Activated naive CD4-positive, alpha-beta T cell treated with anti-CD3 and anti-CD28 coated beads, Interleukin-2, amount 10 ng/mL, durations not matched to agents 7 days and 5 days (primary cell): ENCODE measurements around the gene CNPY1.

Experiments used
- CTCF ChIA-PET: fragments of 350-600 bp; sonication (Branson Sonifier 250); formaldehyde crosslinking; loops from one replicate; lab custom pipeline; 2021; ENCODE audit warnings: antibody characterized with exemption; lab: Charles Lee
- DNase-seq: peaks from one replicate; pipeline ENCODE4 v3.0.0-alpha.2; 2020
- H3K27ac Mint-ChIP-seq: one replicate; pipeline ENCODE4 v1.8.0; 2021; ENCODE audit warnings: mild to moderate bottlenecking, moderate library complexity, mixed read lengths
- H3K27me3 Mint-ChIP-seq: one replicate; pipeline ENCODE4 v1.8.0; 2021; ENCODE audit warnings: mild to moderate bottlenecking, mixed read lengths
- H3K36me3 Mint-ChIP-seq: one replicate; pipeline ENCODE4 v1.8.0; 2021; ENCODE audit warnings: mixed read lengths
- H3K4me1 Mint-ChIP-seq: one replicate; pipeline ENCODE4 v1.8.0; 2021; ENCODE audit warnings: mixed read lengths
- H3K4me3 Mint-ChIP-seq: one replicate; pipeline ENCODE4 v1.8.0; 2021; ENCODE audit warnings: mild to moderate bottlenecking, moderate library complexity, mixed read lengths
- H3K9me3 Mint-ChIP-seq: one replicate; pipeline ENCODE4 v1.8.0; 2021; ENCODE audit warnings: mixed read lengths

The CNPY1 gene

GRCh38 chr7:155464948-155465739, 81.2 kb downstream of the CNPY1 start:
- CTCF ChIA-PET: interaction anchor here (0.8 to 1.1 kb wide), 2 partner anchors 10 to 18 kb away, joined by 3 read pairs; no protein-coding TSS in a partner anchor
- Mint-ChIP-seq H3K4me3 (no peak overlapping the region), H3K27me3 (peaks cover 100% of the 10 kb centered on the region), H3K9me3 (no peaks in the 10 kb centered on the region), H3K27ac (no peak overlapping the region), H3K4me1 (peaks cover 9% of the 10 kb centered on the region), H3K36me3 (no peaks in the 10 kb centered on the region)
- DNase-seq: no peak

GRCh38 chr7:155464183-155464582, 82.2 kb downstream of the CNPY1 start:
- H3K4me1 Mint-ChIP-seq: peaks cover 10% of the 10 kb centered on the region
- no peak for DNase-seq
- CTCF ChIA-PET: no interaction called here
- no peaks in the 10 kb centered on the region for H3K9me3 Mint-ChIP-seq
- H3K27ac Mint-ChIP-seq: no peak overlapping the region
- H3K36me3 Mint-ChIP-seq: no peaks in the 10 kb centered on the region
- peaks cover 100% of the 10 kb centered on the region for H3K27me3 Mint-ChIP-seq
- no peak overlapping the region for H3K4me3 Mint-ChIP-seq

DNA sequence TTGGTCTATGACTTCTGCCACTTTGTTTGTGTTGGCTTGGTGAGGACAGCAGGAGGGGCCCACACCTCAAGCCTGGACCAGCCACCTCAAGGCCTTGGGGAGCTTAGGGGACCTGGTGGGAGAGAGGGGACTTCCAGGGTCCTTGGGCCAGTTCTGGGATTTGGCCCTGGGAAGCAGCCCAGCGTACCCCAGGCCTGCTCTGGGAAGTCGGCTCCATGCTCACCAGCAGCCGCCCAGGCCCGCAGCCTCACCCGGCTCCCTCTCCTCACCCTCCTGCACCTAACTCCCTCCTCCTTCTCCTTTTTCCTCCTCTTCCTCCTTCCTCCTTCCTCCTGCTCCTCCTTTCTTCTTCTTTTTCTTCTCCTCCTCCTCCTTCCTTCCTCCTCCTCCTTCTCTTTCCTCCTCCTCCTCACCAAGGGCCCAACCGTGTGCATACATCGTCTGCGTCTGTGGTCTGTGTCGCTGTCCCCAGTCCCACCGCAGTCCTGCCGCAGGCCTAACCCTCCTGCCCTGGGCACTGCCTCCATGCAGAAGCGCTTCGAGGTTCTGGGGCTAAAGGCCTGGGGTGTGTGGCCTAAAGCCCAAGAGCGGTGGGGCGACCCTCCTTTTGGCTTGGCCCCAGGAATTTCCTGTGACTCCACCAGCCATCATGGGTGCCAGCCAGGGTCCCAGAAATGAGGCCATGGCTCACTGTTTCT, 83.1 kb downstream of the CNPY1 start:
- Mint-ChIP-seq H3K4me1 (peaks cover 11% of the 10 kb centered on the region), H3K27me3 (peaks cover 99% of the 10 kb centered on the region), H3K36me3 (no peaks in the 10 kb centered on the region), H3K9me3 (no peaks in the 10 kb centered on the region), H3K4me3 (no peak overlapping the region), H3K27ac (no peak overlapping the region)
- CTCF ChIA-PET: interaction anchor here (0.6 to 1.2 kb wide), 2 partner anchors 83 to 808 kb away, joined by 3 to 4 read pairs; no protein-coding TSS in a partner anchor
- no peak for DNase-seq

DNA sequence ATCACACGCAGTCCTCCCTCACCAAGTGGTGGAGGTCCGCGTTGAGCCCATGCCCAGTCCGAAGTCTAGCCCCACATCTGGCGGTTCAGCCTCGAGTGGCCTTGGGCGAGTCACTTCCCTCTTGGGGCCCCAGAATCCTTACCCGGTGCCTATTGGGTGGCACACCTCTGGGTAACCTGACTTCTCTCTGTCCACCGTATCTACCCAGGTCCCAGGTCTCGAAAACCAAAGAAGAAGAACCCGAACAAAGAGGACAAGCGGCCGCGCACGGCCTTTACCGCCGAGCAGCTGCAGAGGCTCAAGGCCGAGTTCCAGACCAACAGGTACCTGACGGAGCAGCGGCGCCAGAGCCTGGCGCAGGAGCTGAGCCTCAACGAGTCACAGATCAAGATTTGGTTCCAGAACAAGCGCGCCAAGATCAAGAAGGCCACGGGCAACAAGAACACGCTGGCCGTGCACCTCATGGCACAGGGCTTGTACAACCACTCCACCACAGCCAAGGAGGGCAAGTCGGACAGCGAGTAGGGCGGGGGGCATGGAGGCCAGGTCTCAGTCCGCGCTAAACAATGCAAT, 84.1 kb downstream of the CNPY1 start:
- H3K9me3 Mint-ChIP-seq: no peaks in the 10 kb centered on the region
- peaks cover 11% of the 10 kb centered on the region for H3K4me1 Mint-ChIP-seq
- DNase-seq: no peak
- peaks cover 96% of the 10 kb centered on the region for H3K27me3 Mint-ChIP-seq
- no peaks in the 10 kb centered on the region for H3K36me3 Mint-ChIP-seq
- no peak overlapping the region for H3K4me3 Mint-ChIP-seq
- H3K27ac Mint-ChIP-seq: no peak overlapping the region
- CTCF ChIA-PET: interaction anchor here (0.6 to 1.2 kb wide), 2 partner anchors 82 to 807 kb away, joined by 3 to 4 read pairs; no protein-coding TSS in a partner anchor

DNA sequence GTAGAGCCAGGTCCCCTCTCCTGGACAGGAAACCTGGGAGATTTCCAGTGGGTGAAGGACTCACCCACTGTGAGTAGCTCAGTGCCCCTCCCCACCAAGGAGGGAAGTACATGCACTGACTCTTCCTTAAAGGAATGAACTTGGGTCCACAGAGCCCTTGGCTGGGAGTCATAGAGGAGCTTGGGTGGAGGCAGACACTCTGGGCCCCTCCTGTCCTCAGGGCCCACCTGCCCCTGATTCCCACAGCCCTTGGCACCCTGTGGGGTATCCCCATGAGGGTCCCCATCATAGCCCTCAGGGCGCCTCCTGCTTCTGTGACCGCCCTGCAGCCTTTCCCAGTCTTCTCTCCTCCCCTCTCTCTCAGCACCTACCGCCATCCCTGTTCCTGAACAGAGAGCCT, 84.7 kb downstream of the CNPY1 start:
- Mint-ChIP-seq H3K27ac (no peak overlapping the region), H3K4me1 (peaks cover 16% of the 10 kb centered on the region), H3K4me3 (no peak overlapping the region), H3K27me3 (peaks cover 96% of the 10 kb centered on the region), H3K36me3 (no peaks in the 10 kb centered on the region), H3K9me3 (no peaks in the 10 kb centered on the region)
- CTCF ChIA-PET: no interaction called here
- no peak for DNase-seq

DNA sequence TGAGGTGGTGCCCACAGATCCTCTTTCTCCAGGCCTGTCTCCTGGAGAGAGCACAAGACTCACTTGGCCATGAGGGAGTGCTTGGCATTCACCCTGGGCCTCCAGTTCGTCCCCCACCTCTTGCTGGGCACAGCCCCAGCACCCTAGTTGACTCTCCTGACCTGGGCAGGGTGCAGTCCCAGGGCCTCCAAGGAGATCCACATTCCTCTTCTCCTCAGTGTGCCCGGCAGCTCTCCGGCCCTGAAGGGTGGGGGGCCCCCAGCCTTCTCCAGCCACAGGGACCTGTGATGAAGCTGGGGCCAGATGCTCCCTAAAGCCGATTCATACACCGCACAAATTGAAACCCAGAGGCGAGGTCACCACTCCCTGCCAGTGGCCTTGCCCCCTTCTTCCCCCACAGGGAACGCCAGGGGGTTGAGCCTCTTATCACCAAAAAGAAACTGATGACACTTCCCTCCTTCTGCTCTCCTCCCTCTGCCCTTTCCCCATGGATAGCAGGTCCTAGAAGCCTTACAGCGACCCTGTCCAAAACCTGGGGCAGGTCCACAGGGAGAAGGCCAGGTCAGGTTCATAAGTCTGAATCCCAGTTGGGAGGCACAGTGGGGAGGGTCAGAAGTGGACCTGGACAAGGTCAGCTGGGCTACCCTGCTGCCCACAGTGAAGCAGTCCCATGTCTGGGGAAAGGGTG, 85.3 kb downstream of the CNPY1 start:
- Mint-ChIP-seq H3K4me1 (peaks cover 19% of the 10 kb centered on the region), H3K36me3 (no peaks in the 10 kb centered on the region), H3K27me3 (peaks cover 96% of the 10 kb centered on the region), H3K4me3 (no peak overlapping the region), H3K9me3 (no peaks in the 10 kb centered on the region), H3K27ac (peak overlapping the region; percentile 14)
- CTCF ChIA-PET: interaction anchor here (1.0 kb wide), 1 partner anchor 18 kb away, joined by 3 read pairs; no protein-coding TSS in a partner anchor
- DNase-seq: no peak

- no peak for DNase-seq
- H3K27ac Mint-ChIP-seq: peak overlapping the region; percentile 81
- peaks cover 96% of the 10 kb centered on the region for H3K27me3 Mint-ChIP-seq
- peaks cover 12% of the 10 kb centered on the region for H3K4me1 Mint-ChIP-seq
- H3K9me3 Mint-ChIP-seq: no peaks in the 10 kb centered on the region
- peak overlapping the region; percentile 55 for H3K4me3 Mint-ChIP-seq
- no peaks in the 10 kb centered on the region for H3K36me3 Mint-ChIP-seq
- CTCF ChIA-PET: interaction anchor here (1.0 kb wide), 2 partner anchors 19 to 80 kb away, joined by 3 read pairs; no protein-coding TSS in a partner anchor
These were observed 86.5 kb downstream of the CNPY1 start for GRCh38 chr7:155459700-155460461.

- Mint-ChIP-seq H3K4me1 (peaks cover 10% of the 10 kb centered on the region), H3K4me3 (peak overlapping the region; percentile 55), H3K27me3 (peaks cover 96% of the 10 kb centered on the region), H3K9me3 (no peaks in the 10 kb centered on the region), H3K27ac (peak overlapping the region; percentile 81), H3K36me3 (no peaks in the 10 kb centered on the region)
- CTCF ChIA-PET: interaction anchor here (1.0 kb wide), 1 partner anchor 79 kb away, joined by 3 read pairs; no protein-coding TSS in a partner anchor
- no peak for DNase-seq
These were observed 87.3 kb downstream of the CNPY1 start for GRCh38 chr7:155458878-155459699.

DNA sequence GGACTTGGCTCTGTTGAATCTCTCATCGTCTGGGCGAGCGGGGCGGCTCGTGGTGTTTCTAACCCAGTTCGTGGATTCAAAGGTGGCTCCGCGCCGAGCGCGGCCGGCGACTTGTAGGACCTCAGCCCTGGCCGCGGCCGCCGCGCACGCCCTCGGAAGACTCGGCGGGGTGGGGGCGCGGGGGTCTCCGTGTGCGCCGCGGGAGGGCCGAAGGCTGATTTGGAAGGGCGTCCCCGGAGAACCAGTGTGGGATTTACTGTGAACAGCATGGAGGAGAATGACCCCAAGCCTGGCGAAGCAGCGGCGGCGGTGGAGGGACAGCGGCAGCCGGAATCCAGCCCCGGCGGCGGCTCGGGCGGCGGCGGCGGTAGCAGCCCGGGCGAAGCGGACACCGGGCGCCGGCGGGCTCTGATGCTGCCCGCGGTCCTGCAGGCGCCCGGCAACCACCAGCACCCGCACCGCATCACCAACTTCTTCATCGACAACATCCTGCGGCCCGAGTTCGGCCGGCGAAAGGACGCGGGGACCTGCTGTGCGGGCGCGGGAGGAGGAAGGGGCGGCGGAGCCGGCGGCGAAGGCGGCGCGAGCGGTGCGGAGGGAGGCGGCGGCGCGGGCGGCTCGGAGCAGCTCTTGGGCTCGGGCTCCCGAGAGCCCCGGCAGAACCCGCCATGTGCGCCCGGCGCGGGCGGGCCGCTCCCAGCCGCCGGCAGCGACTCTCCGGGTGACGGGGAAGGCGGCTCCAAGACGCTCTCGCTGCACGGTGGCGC, 88.1 kb downstream of the CNPY1 start, which contains the start of gene EN2:
EN2 (plus strand) TSS at position 19 of the 767 bp plus-strand sequence; CDS start at position 268, 249 bp downstream.
- Mint-ChIP-seq H3K27ac (peak within 1 kb of the TSS; percentile 62), H3K4me1 (peaks cover 10% of the 10 kb centered on the region), H3K27me3 (peaks cover 96% of the 10 kb centered on the region), H3K4me3 (peak within 1 kb of the TSS; percentile 53), H3K9me3 (no peaks in the 10 kb centered on the region), H3K36me3 (no peaks in the 10 kb centered on the region)
- CTCF ChIA-PET: no interaction called here
- no peak for DNase-seq

DNA sequence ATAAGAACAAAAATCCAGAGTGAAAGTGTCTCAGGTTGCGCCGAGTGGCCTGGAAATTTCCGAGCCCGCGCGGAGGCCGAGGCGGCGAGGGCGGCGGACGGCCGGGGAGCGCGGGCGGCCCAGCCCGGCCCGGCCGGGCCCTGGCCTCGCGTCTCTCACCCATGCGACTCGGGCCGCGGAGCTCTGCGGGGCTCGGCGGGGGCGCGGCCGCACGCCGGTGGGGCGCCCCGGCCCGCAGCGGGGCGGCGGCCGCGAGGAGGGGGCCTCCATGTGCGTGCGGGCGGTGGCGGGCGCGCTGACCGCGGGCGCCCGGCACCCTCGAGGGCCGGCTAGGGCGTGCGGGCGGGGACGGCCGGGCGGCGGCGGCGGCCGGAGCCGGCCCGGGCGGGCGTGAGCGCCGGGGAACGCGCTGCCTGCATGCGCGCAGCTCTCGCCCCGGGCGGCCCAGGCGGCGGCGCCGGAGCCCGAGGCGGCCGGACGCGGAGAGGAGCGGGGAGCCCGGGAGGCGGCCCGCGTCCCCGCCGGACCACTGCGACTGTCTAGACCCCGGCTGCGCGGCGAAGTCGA, 88.7 kb downstream of the CNPY1 start:
- no peak for DNase-seq
- H3K4me3 Mint-ChIP-seq: no peak overlapping the region
- CTCF ChIA-PET: no interaction called here
- no peaks in the 10 kb centered on the region for H3K9me3 Mint-ChIP-seq
- H3K36me3 Mint-ChIP-seq: no peaks in the 10 kb centered on the region
- H3K27me3 Mint-ChIP-seq: peaks cover 96% of the 10 kb centered on the region
- peak overlapping the region; percentile 62 for H3K27ac Mint-ChIP-seq
- peaks cover 10% of the 10 kb centered on the region for H3K4me1 Mint-ChIP-seq

GRCh38 chr7:155456738-155457543, 89.4 kb downstream of the CNPY1 start:
- H3K27ac Mint-ChIP-seq: peak overlapping the region; percentile 60
- no peak for DNase-seq
- CTCF ChIA-PET: interaction anchor here (1.3 kb wide), 1 partner anchor 79 kb away, joined by 3 read pairs; no protein-coding TSS in a partner anchor
- peaks cover 10% of the 10 kb centered on the region for H3K4me1 Mint-ChIP-seq
- peaks cover 96% of the 10 kb centered on the region for H3K27me3 Mint-ChIP-seq
- H3K9me3 Mint-ChIP-seq: no peaks in the 10 kb centered on the region
- H3K4me3 Mint-ChIP-seq: peak overlapping the region; percentile 53
- no peaks in the 10 kb centered on the region for H3K36me3 Mint-ChIP-seq
